H9 (cell line): ENCODE measurements around the gene KCNIP3. TPM values are rescaled to one million over a fixed set of nuclear protein-coding genes. Genes with fewer than 3 reads are reported as not detected.

Source experiments
- DNase-seq: peaks from one replicate; pipeline ENCODE4 v3.0.0-alpha.2; 2017
- H2AFZ ChIP-seq: one replicate; pipeline ENCODE4 v1.6.1; 2013; ENCODE audit warnings: mild to moderate bottlenecking, low read length, control low read depth, moderate library complexity
- H2AK5ac ChIP-seq: 2 replicates; pipeline ENCODE4 v1.6.1; 2013; ENCODE audit warnings: low read length, control low read depth, mixed read lengths; ENCODE audit not compliant: insufficient read length
- H2BK120ac ChIP-seq: one replicate; pipeline ENCODE4 v1.6.1; 2013; ENCODE audit warnings: low read depth, mild to moderate bottlenecking, low read length, control low read depth, inconsistent platforms; ENCODE audit not compliant: poor library complexity, severe bottlenecking
- H2BK12ac ChIP-seq: 2 replicates; pipeline ENCODE4 v1.6.1; 2013; ENCODE audit warnings: low read length, control low read depth, mixed read lengths, low read depth; ENCODE audit not compliant: insufficient read length
- H2BK15ac ChIP-seq: 2 replicates; pipeline ENCODE4 v1.6.1; 2013; ENCODE audit warnings: low read depth, low read length, control low read depth
- H2BK20ac ChIP-seq: one replicate; pipeline ENCODE4 v1.6.1; 2013; ENCODE audit warnings: low read depth, mild to moderate bottlenecking, low read length, control low read depth, inconsistent platforms; ENCODE audit not compliant: poor library complexity, severe bottlenecking
- H2BK5ac ChIP-seq: 2 replicates; pipeline ENCODE4 v1.6.1; 2013; ENCODE audit warnings: low read length, control low read depth, mixed read lengths; ENCODE audit not compliant: insufficient read length
- H3K14ac ChIP-seq: 2 replicates; pipeline ENCODE4 v1.6.1; 2013; ENCODE audit warnings: low read length, control low read depth; ENCODE audit not compliant: insufficient read depth
- H3K18ac ChIP-seq: 2 replicates; pipeline ENCODE4 v1.6.1; 2013; ENCODE audit warnings: low read depth, mild to moderate bottlenecking, mixed read lengths, low read length, control low read depth; ENCODE audit not compliant: insufficient read length
- H3K23ac ChIP-seq: 2 replicates; pipeline ENCODE4 v1.6.1; 2013; ENCODE audit warnings: low read length, control low read depth, mixed read lengths, low read depth; ENCODE audit not compliant: insufficient read length
- H3K23me2 ChIP-seq: 2 replicates; pipeline ENCODE4 v1.6.1; 2013; ENCODE audit warnings: low read depth, mild to moderate bottlenecking, mixed read lengths, low read length, control low read depth; ENCODE audit not compliant: insufficient read length, poor library complexity, severe bottlenecking
- H3K27ac ChIP-seq: 2 replicates; pipeline ENCODE4 v1.5.1; 2013; ENCODE audit warnings: low read length, control low read depth, mixed read lengths, low read depth; ENCODE audit not compliant: insufficient read length
- H3K27me3 ChIP-seq: 2 replicates; pipeline ENCODE4 v1.6.1; 2013; ENCODE audit warnings: low read length, control low read depth, inconsistent platforms; ENCODE audit not compliant: insufficient read depth
- H3K4ac ChIP-seq: 2 replicates; pipeline ENCODE4 v1.6.1; 2013; ENCODE audit warnings: low read depth, mild to moderate bottlenecking, control low read depth, inconsistent platforms, low read length, moderate library complexity
- H3K4me1 ChIP-seq: 2 replicates; pipeline ENCODE4 v1.6.1; 2013; ENCODE audit warnings: low read length, control low read depth, inconsistent platforms; ENCODE audit not compliant: insufficient read depth
- H3K4me2 ChIP-seq: 2 replicates; pipeline ENCODE4 v1.6.1; 2013; ENCODE audit warnings: low read length, control low read depth, mixed read lengths; ENCODE audit not compliant: insufficient read length, insufficient read depth
- H3K56ac ChIP-seq: 2 replicates; pipeline ENCODE4 v1.6.1; 2013; ENCODE audit warnings: low read depth, mild to moderate bottlenecking, mixed read lengths, low read length, control low read depth; ENCODE audit not compliant: insufficient read length
- H3K79me1 ChIP-seq: 2 replicates; pipeline ENCODE4 v1.6.1; 2013; ENCODE audit warnings: low read depth, mild to moderate bottlenecking, moderate library complexity, low read length, control low read depth, inconsistent platforms; ENCODE audit not compliant: insufficient read depth, poor library complexity, severe bottlenecking
- H3K79me2 ChIP-seq: 2 replicates; pipeline ENCODE4 v1.6.1; 2013; ENCODE audit warnings: low read length, control low read depth, inconsistent platforms; ENCODE audit not compliant: insufficient read depth
- H3K9ac ChIP-seq: 2 replicates; pipeline ENCODE4 v1.6.1; 2013; ENCODE audit warnings: low read length, control low read depth, mixed read lengths; ENCODE audit not compliant: insufficient read length; ENCODE audit errors: extremely low read depth
- H3K9me3 ChIP-seq: one replicate; pipeline ENCODE4 v1.6.1; 2013; ENCODE audit warnings: low read depth, low read length, inconsistent platforms; ENCODE audit not compliant: control insufficient read depth
- H3T11ph ChIP-seq: one replicate; pipeline ENCODE4 v1.6.1; 2013; ENCODE audit warnings: mild to moderate bottlenecking, low read length, control low read depth, inconsistent platforms
- H4K20me1 ChIP-seq: one replicate; pipeline ENCODE4 v1.6.1; 2013; ENCODE audit not compliant: control insufficient read depth, insufficient read length, insufficient read depth
- H4K5ac ChIP-seq: 2 replicates; pipeline ENCODE4 v1.6.1; 2013; ENCODE audit warnings: low read depth, mild to moderate bottlenecking, mixed read lengths, low read length, control low read depth; ENCODE audit not compliant: insufficient read length
- H4K8ac ChIP-seq: replicated peaks from 2 replicates; pipeline ENCODE4 v1.6.1; 2013; ENCODE audit warnings: low read length, control low read depth, mixed read lengths, low read depth; ENCODE audit not compliant: insufficient read length
- H4K91ac ChIP-seq: 2 replicates; pipeline ENCODE4 v1.6.1; 2013; ENCODE audit warnings: low read depth, mild to moderate bottlenecking, moderate library complexity, mixed read lengths, low read length, control low read depth; ENCODE audit not compliant: insufficient read length
- H3K27ac Mint-ChIP-seq, 3 experiments: 2 replicates in 2 of 3; 3 replicates in 1 of 3; pipeline ENCODE4 v1.8.0; 2020 to 2021; ENCODE audit warnings: mixed read lengths in 3 of 3, mild to moderate bottlenecking in 1 of 3, moderate library complexity in 1 of 3
- H3K27me3 Mint-ChIP-seq: 2 replicates; pipeline ENCODE4 v1.8.0; 2021; ENCODE audit warnings: low read depth, mild to moderate bottlenecking, moderate library complexity, mixed read lengths
- H3K36me3 Mint-ChIP-seq, 3 experiments: 2 replicates in 2 of 3; 3 replicates in 1 of 3; pipeline ENCODE4 v1.8.0; 2020 to 2021; ENCODE audit warnings: low read depth in 3 of 3, mixed read lengths in 3 of 3; ENCODE audit not compliant: insufficient read depth in 1 of 3
- H3K4me1 Mint-ChIP-seq, 2 experiments: 2 replicates each; pipeline ENCODE4 v1.8.0; 2020; ENCODE audit warnings: mixed read lengths in 2 of 2
- H3K4me3 Mint-ChIP-seq, 2 experiments: 2 replicates in 1 of 2; 3 replicates in 1 of 2; pipeline ENCODE4 v1.8.0; 2020 to 2021; ENCODE audit warnings: mild to moderate bottlenecking in 2 of 2, mixed read lengths in 2 of 2, moderate library complexity in 1 of 2
- H3K9me3 Mint-ChIP-seq, 2 experiments: 2 replicates in 1 of 2; 3 replicates in 1 of 2; pipeline ENCODE4 v1.8.0; 2020; ENCODE audit warnings: mild to moderate bottlenecking in 2 of 2, mixed read lengths in 2 of 2, moderate library complexity in 1 of 2
- WGBS: extraction: QIAGEN DNeasy Blood & Tissue Kit; methylation state at CpG from one replicate; pipeline ENCODE4 v1.1.7; 2013; ENCODE audit warnings: missing lambda C conversion rate, low lambda C conversion rate, mixed read lengths; ENCODE audit not compliant: insufficient read length; ENCODE audit errors: extremely low coverage; 5-methylcytosine and 5-hydroxymethylcytosine counted together
- total RNA-seq: library from RNA; stranded (reverse); gene quantifications from 2 replicates; pipeline ENCODE4 v1.2.1, GENCODE V29; 2021
- TF ChIP-seq, protein P1 (sequence below): fragments of 200-600 bp; sonication (generic); conservative IDR thresholded peaks from 3 replicates; pipeline ENCODE4 v1.8.0; 2021; ENCODE audit warnings: antibody characterized with exemption, mild to moderate bottlenecking

Gene KCNIP3
- total RNA-seq, 1 experiment from 2014 or later, result 1.5 TPM

DNA sequence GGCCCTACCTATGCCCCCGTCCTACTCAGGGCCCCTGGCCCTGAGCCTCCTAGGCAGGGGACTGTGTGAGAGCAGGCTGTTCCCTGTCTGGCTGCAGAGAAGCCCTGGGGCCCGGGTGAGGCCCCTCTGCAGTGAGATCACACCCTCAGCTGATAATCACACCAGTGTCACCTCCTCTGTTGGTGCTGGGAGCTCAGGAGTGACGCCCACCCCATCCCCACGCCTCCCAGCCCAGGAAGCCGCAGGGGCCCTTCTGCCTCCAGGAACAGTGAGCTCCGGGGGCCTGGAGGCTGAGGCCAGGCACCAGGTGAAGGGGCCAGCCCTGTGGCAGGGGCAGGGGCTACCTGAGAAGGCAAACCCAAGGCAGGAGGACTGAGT, 20.0 kb downstream of the KCNIP3 start:
- no peaks in the 10 kb centered on the region for H3K27me3 ChIP-seq
- H3K36me3 Mint-ChIP-seq, result no peaks in the 10 kb centered on the region; a peak in 1 of 7 replicates
- no peak overlapping the region for H3K56ac ChIP-seq
- H3K4ac ChIP-seq, result no peak overlapping the region
- H2BK5ac ChIP-seq, result no peak overlapping the region
- no CpG with 5 or more reads among the region's 6 CpGs for WGBS
- H2BK15ac ChIP-seq, result no peak overlapping the region
- H4K20me1 ChIP-seq, result no peaks in the 10 kb centered on the region
- H3K27ac ChIP-seq, result no peak overlapping the region
- no peak overlapping the region for H2BK120ac ChIP-seq
- H2BK20ac ChIP-seq, result no peak overlapping the region
- H3K4me2 ChIP-seq, result no peak overlapping the region
- H3K4me1 Mint-ChIP-seq, result peaks cover 11 to 15% of the 10 kb centered on the region in 2 experiments
- peaks cover 0 to 2% of the 10 kb centered on the region in 2 experiments; a peak in 1 of 5 replicates for H3K9me3 Mint-ChIP-seq
- H3K4me1 ChIP-seq, result no peaks in the 10 kb centered on the region
- no peak for DNase-seq
- H3K79me1 ChIP-seq, result no peaks in the 10 kb centered on the region
- H3T11ph ChIP-seq, result no peak overlapping the region
- no peak overlapping the region for H3K4me3 Mint-ChIP-seq
- H2AK5ac ChIP-seq, result no peak overlapping the region
- H3K9ac ChIP-seq, result no peak overlapping the region
- H3K18ac ChIP-seq, result no peak overlapping the region
- no peak overlapping the region for H3K27ac Mint-ChIP-seq
- H3K23ac ChIP-seq, result no peak overlapping the region
- H3K23me2 ChIP-seq, result no peaks in the 10 kb centered on the region
- H3K9me3 ChIP-seq, result no peaks in the 10 kb centered on the region
- peaks cover 2% of the 10 kb centered on the region for H3K27me3 Mint-ChIP-seq
- H4K91ac ChIP-seq, result no peak overlapping the region
- H2BK12ac ChIP-seq, result no peak overlapping the region
- no peak overlapping the region for H4K8ac ChIP-seq
- H4K5ac ChIP-seq, result no peak overlapping the region
- H2AFZ ChIP-seq, result no peak overlapping the region
- H3K79me2 ChIP-seq, result no peaks in the 10 kb centered on the region
- TF ChIP-seq, protein P1, sequence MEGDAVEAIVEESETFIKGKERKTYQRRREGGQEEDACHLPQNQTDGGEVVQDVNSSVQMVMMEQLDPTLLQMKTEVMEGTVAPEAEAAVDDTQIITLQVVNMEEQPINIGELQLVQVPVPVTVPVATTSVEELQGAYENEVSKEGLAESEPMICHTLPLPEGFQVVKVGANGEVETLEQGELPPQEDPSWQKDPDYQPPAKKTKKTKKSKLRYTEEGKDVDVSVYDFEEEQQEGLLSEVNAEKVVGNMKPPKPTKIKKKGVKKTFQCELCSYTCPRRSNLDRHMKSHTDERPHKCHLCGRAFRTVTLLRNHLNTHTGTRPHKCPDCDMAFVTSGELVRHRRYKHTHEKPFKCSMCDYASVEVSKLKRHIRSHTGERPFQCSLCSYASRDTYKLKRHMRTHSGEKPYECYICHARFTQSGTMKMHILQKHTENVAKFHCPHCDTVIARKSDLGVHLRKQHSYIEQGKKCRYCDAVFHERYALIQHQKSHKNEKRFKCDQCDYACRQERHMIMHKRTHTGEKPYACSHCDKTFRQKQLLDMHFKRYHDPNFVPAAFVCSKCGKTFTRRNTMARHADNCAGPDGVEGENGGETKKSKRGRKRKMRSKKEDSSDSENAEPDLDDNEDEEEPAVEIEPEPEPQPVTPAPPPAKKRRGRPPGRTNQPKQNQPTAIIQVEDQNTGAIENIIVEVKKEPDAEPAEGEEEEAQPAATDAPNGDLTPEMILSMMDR, result no peak
- no peak overlapping the region; the same call in 1 of the 2 replicates for H3K14ac ChIP-seq
